Epithelial cell of proximal tubule (primary cell): Measurements from ENCODE around the gene NSUN3. TPM values are rescaled to one million over a fixed set of nuclear protein-coding genes. Genes with fewer than 3 reads are reported as not detected.

Experiments
- DNase-seq: peaks from one replicate; pipeline ENCODE4 v3.0.0-alpha.2; 2011; ENCODE audit warnings: low read depth
- H3K4me3 ChIP-seq: 2 replicates; pipeline ENCODE4 v1.5.1; 2011; ENCODE audit warnings: low read depth, mild to moderate bottlenecking, low read length
- total RNA-seq: library from RNA; depleted of rRNA; stranded (reverse); fragments of >200 nt; gene quantifications from 2 replicates; pipeline ENCODE4 v1.2.3, GENCODE V29; 2015
- TF ChIP-seq, protein P1 (sequence below): conservative IDR thresholded peaks from 2 replicates; pipeline ENCODE4 v1.5.1; 2012; ENCODE audit warnings: low read depth, mild to moderate bottlenecking, low read length

The NSUN3 gene
- total RNA-seq, 1 donor from 2014 or later = 7.0 TPM

DNA sequence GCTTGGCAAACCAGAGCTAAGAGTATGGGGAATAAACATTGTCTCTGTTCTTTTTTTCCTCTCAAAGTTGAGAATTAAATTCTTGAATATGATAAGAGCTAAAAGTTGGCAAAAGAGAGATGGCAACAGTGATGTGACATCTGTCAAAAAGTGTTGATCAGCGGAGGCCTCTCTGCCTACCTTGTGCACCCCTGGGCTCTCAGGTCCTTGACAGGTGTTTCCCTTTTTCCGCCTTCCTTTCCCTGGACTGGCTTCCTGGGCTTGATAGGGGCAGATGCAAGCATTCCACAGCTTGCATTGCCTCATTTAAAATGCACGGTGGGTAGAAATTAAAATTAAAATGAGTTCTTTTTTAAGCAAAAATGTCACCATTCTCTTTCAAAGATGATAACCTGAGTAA, 84.2 kb downstream of the NSUN3 start:
- H3K4me3 ChIP-seq = no peak overlapping the region
- no peak for DNase-seq
- TF ChIP-seq, protein P1, sequence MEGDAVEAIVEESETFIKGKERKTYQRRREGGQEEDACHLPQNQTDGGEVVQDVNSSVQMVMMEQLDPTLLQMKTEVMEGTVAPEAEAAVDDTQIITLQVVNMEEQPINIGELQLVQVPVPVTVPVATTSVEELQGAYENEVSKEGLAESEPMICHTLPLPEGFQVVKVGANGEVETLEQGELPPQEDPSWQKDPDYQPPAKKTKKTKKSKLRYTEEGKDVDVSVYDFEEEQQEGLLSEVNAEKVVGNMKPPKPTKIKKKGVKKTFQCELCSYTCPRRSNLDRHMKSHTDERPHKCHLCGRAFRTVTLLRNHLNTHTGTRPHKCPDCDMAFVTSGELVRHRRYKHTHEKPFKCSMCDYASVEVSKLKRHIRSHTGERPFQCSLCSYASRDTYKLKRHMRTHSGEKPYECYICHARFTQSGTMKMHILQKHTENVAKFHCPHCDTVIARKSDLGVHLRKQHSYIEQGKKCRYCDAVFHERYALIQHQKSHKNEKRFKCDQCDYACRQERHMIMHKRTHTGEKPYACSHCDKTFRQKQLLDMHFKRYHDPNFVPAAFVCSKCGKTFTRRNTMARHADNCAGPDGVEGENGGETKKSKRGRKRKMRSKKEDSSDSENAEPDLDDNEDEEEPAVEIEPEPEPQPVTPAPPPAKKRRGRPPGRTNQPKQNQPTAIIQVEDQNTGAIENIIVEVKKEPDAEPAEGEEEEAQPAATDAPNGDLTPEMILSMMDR = no peak

DNA sequence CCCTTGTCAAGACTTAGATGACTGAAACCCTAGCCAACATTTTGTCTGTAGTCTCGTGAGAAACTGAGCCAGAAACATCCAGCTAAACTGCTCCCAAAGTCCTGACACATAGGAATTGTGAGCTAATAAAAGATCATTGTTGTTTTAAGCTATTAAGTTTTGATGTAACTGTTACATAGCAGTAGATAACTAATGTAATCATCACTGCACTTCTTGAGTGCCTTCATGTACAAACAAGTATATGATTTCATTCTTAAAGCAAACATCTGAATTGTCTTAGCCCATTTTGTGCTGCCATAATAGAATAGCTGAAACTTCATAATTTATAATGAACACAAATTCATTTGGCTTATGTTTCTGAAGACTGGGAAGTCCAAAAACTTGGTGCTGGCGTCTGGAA, 87.3 kb downstream of the NSUN3 start:
- DNase-seq = no peak

GRCh38 chr3:94156626-94157025, 93.8 kb downstream of the NSUN3 start:
- TF ChIP-seq, protein P1 = no peak
- no peak for DNase-seq
- H3K4me3 ChIP-seq = no peak overlapping the region

More for the DNA sequence above, 87.3 kb downstream of the NSUN3 start:
- TF ChIP-seq, protein P1 = no peak
- H3K4me3 ChIP-seq = no peak overlapping the region

- TF ChIP-seq, protein P1 = no peak
- no peak for DNase-seq
- no peak overlapping the region for H3K4me3 ChIP-seq
Observed at GRCh38 chr3:94158512-94158911, 95.7 kb downstream of the NSUN3 start.

GRCh38 chr3:94159062-94159828, 96.4 kb downstream of the NSUN3 start:
- TF ChIP-seq, protein P1 = no peak
- H3K4me3 ChIP-seq = peak overlapping the region; percentile 19
- no peak for DNase-seq

- TF ChIP-seq, protein P1 = no peak
- peak; percentile 48 for DNase-seq
- no peak overlapping the region for H3K4me3 ChIP-seq
Observed at GRCh38 chr3:94162700-94163099, 99.8 kb downstream of the NSUN3 start.

- no peak for DNase-seq
- TF ChIP-seq, protein P1 = no peak
- H3K4me3 ChIP-seq = no peak overlapping the region
Observed at GRCh38 chr3:94167346-94167745, 104.5 kb downstream of the NSUN3 start.
